GM12872 (cell line): ENCODE measurements around the gene LLGL1.

Source experiments
- TF ChIP-seq, protein P1 (sequence below): IDR thresholded peaks from 3 replicates; pipeline ENCODE4 v1.5.1; 2011; ENCODE audit warnings: low read depth, mild to moderate bottlenecking, low read length, moderate library complexity; ENCODE audit not compliant: insufficient read depth

The LLGL1 gene

GRCh38 chr17:18225642-18226283 is 328 bp downstream of the LLGL1 start:
- TF ChIP-seq, protein P1, sequence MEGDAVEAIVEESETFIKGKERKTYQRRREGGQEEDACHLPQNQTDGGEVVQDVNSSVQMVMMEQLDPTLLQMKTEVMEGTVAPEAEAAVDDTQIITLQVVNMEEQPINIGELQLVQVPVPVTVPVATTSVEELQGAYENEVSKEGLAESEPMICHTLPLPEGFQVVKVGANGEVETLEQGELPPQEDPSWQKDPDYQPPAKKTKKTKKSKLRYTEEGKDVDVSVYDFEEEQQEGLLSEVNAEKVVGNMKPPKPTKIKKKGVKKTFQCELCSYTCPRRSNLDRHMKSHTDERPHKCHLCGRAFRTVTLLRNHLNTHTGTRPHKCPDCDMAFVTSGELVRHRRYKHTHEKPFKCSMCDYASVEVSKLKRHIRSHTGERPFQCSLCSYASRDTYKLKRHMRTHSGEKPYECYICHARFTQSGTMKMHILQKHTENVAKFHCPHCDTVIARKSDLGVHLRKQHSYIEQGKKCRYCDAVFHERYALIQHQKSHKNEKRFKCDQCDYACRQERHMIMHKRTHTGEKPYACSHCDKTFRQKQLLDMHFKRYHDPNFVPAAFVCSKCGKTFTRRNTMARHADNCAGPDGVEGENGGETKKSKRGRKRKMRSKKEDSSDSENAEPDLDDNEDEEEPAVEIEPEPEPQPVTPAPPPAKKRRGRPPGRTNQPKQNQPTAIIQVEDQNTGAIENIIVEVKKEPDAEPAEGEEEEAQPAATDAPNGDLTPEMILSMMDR = no peak

DNA sequence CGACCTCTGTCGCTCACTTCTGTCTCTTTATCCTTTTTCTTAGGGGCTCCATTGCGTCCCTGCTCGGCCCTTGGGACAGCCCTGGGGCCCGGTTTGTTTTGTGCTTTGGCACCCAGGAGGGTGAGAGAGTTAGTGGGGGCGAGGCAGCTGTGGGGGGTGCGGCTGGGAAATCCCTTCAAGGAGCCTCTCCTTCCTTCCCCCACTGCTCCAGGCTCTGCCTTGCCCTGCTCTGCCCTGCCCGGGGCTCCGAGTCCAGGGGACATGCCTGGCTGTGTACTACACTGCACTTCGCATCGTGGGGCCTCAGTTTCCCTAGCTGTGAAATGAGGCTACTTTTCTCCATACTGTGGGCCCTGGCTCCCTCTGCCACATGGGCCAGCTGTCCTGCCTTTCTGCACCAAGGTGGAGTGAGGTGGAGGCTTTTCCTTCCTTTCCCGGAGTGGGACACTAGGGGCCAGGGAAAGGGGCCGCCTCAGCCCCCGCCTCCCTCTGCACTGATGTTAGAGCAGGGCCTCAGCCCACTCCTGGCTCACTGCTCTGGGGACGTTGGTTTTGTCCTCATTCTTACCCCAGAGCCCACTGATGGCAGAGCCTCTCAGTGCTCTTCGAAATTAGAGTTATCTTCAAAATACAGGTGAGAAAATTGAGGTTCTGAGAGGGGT is 980 bp downstream of the LLGL1 start:
- TF ChIP-seq, protein P1 = no peak

DNA sequence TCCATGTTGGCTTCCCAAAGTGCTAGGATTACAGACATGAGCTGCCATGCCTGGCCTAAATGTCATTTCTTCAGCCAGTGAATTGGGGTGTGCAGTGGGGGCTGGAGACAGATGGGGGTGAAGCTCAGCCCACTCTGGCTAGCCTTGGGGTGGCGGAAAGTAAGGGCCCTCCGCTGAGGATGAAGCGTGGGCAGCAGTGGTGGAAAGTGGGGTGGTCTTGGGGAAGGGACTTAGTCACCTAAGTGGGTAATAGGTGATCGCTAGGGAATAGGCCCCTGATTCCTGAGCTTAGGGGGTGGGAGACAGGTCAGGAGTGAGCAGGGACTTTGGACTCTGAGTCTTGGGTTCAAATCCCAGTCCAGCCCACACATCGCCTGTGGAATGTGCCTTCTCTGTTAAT is 2.2 kb downstream of the LLGL1 start:
- TF ChIP-seq, protein P1 = no peak

DNA sequence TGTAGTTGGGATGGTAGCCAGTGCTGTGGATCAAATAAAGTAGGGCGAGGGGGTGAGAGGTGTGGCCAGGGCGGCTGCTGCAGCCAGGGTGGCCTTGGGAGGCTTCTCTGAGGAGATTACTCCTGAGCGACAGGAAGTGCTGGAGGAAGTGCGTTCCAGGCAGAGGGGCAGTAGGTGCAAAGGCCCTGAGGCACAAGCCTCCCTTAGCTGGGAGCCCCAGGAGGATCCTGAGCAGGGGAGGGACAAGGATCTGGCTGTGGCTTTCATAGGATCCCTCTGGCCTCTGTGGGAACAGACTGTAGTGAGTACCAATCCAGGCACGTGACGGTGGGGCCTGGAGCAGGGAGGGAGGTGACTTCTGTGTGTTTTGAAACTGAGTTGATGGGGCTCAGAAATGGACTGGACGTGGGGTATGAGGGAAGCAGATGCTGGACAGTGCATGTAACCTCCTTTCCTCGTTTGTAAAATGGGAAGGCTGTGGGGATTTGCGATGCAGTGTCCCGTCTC is 2.8 kb downstream of the LLGL1 start:
- TF ChIP-seq, protein P1 = no peak

DNA sequence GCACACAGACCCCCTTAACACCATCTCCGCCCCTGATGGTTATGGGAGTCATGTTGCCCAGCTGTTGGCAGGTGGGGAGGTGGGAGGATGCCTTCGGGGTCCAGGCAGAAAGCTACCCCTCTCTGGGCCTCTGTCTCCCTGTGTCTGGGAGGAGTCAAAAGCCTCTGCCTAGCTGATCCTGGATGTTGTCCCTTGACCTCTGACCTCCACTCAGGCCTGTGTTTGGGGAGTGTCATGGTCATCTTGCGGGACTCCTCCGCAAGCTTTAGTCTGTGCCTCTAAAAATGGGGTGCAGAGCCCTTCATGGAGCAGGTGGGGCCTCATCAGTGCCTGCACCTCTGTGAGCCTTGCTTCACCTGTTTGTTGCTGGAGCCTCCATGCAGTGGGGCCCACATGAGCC is 3.8 kb downstream of the LLGL1 start:
- TF ChIP-seq, protein P1 = no peak

DNA sequence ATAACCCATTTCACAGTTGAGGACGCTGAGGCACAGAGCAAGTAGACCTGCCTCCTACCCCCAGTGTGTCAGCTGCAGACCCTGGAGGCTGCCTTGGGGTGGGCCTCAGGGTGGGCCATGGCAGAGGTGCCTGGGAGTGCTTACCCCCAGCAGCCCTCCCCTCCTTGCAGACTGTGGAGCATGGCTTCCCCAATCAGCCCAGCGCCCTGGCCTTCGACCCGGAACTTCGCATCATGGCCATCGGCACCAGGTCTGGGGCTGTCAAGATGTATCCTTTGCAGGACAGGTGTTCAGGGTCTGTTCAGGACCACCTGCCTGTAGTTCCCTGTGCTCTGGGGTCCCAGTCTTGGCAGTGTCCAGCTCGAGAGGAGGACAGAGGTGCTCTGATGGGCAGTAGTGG is 4.3 kb downstream of the LLGL1 start:
- TF ChIP-seq, protein P1 = no peak

DNA sequence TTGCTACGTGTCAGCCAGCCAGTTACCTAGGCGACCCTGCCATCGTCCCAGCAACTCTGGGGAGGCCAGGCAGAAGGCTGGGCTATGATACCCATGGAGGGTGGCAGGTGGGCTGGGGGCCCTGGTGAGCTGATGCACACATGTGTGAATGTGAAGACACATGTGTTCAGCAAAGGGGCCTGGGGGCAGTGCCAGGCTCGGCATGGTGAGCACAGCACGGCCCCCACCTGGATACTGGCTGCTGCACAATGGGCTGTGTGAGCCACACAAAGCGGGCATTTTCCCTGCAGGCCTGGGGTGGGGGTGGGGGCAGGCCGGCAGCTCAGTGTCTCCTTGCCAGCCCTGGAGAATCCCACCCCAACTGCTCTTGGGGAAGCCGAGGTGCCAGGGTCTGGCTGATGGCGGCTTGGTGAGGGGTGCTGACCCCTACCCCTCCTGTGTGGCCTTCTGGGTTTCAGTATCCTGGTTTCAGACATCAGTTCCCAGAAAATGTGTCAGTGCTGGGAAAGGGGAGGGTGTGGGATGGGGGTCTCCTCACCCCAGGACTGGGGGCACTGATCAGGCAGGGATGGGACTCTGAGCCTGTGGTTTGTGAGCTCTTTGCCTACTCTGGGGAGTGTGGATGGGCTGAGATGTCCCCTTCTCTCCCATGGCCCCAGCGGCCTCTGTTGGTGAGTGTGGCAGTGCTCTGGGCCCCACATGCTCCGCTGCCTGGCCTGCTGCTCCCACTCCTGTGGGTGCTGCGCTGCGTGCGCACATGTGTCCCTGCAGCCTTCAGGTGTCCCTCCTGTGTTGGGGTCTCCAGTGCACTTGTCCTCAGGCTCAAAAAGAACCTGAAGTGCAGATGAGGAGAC is 5.1 kb downstream of the LLGL1 start:
- TF ChIP-seq, protein P1 = no peak
